ENCODE measurements around the gene MROH2A. TPM values are rescaled to one million over a fixed set of nuclear protein-coding genes. Genes with fewer than 3 reads are reported as not detected.

Gene MROH2A
- polyA plus RNA-seq, 3 donors = not detected

DNA sequence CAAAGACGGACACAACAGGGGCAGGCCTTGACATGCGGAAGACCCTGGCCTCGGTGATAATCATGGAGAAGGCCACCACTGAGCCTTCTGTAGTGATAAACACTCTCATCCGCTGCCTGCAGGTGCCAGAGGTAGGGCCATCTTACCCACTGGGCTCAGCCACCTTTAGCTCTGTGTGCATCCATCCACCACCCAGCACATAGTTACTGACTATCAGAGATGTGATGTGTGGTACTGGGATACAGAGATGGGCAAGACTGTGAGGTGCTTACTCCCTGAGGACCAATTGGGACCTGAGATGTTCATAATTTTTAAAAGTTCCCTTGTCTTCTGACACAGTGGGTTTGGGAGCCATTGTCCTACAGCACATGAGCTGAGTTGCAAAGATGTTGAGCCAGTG, 1.6 kb downstream of the MROH2A start:
- H3K9me3 Mint-ChIP-seq = peaks cover 14 to 41% (median 19%) of the 10 kb centered on the region in 7 donors
- Histone ChIP-seq H3K27ac (ENCODE audit: low read depth in 1 of 2, low read length in 2 of 2) (no peak overlapping the region), H3K4me2 (replicated peaks; ENCODE audit: extremely low read depth, low read length, poor library complexity, severe bottlenecking) (no peak overlapping the region), H3K79me2 (ENCODE audit: insufficient read depth, low read length) (no peaks in the 10 kb centered on the region), H3K4me1 (ENCODE audit: control insufficient read depth in 1 of 2, insufficient read depth in 2 of 2, low read length in 2 of 2) (no peaks in the 10 kb centered on the region), H3K9ac (ENCODE audit: insufficient read depth, low read length, poor library complexity, severe bottlenecking) (no peak overlapping the region), H2AFZ (ENCODE audit: insufficient read depth, low read depth, low read length, poor library complexity, severe bottlenecking) (no peak overlapping the region), H3K27me3 (ENCODE audit: control insufficient read depth in 2 of 2, insufficient read depth in 2 of 2, low read length in 2 of 2) (no peaks in the 10 kb centered on the region), H3K36me3 (replicated peaks in 1 of 2; ENCODE audit: control insufficient read depth in 1 of 2, insufficient read depth in 2 of 2, low read length in 2 of 2) (no peaks in the 10 kb centered on the region), H3K9me3 (replicated peaks in 1 of 2; ENCODE audit: control insufficient read depth in 1 of 2, insufficient read depth in 1 of 2, low read length in 2 of 2) (peaks cover 14 to 22% of the 10 kb centered on the region in 2 donors), H3K4me3 (replicated peaks in 1 of 3; ENCODE audit: low read depth in 2 of 3, low read length in 3 of 3) (no peak overlapping the region), H4K20me1 (ENCODE audit: insufficient read depth, low read length) (no peaks in the 10 kb centered on the region)
- no peak overlapping the region for H3K27ac Mint-ChIP-seq
- no peaks in the 10 kb centered on the region for H3K4me1 Mint-ChIP-seq
- H3K36me3 Mint-ChIP-seq = no peaks in the 10 kb centered on the region
- DNase-seq = no peak
- H3K4me3 Mint-ChIP-seq = no peak overlapping the region
- H3K27me3 Mint-ChIP-seq (ENCODE audit: low read depth in 3 of 3) = peaks cover 0 to 5% (median 4%) of the 10 kb centered on the region in 3 donors
- no peak for TF ChIP-seq CTCF (IDR thresholded peaks at IDR 0.05)
- WGBS (ENCODE audit: insufficient coverage) = 97% methylated on average over 3 of the region's 4 CpGs
- intact Hi-C loops (cut with micrococcal nuclease) = no loop called here

- no CpG with 5 or more reads among the region's 4 CpGs for WGBS (ENCODE audit: insufficient coverage)
- Mint-ChIP-seq H3K4me1 (no peaks in the 10 kb centered on the region), H3K27ac (no peak overlapping the region), H3K4me3 (no peak overlapping the region), H3K36me3 (no peaks in the 10 kb centered on the region), H3K9me3 (peaks cover 12 to 39% (median 18%) of the 10 kb centered on the region in 7 donors), H3K27me3 (ENCODE audit: low read depth in 3 of 3) (peaks cover 0 to 5% (median 2%) of the 10 kb centered on the region in 3 donors)
- Histone ChIP-seq H3K9me3 (replicated peaks in 1 of 2; ENCODE audit: control insufficient read depth in 1 of 2, insufficient read depth in 1 of 2, low read length in 2 of 2) (peaks cover 9 to 20% of the 10 kb centered on the region in 2 donors), H3K27ac (ENCODE audit: low read depth in 1 of 2, low read length in 2 of 2) (no peak overlapping the region), H3K4me3 (replicated peaks in 1 of 3; ENCODE audit: low read depth in 2 of 3, low read length in 3 of 3) (no peak overlapping the region), H3K79me2 (ENCODE audit: insufficient read depth, low read length) (no peaks in the 10 kb centered on the region), H3K9ac (ENCODE audit: insufficient read depth, low read length, poor library complexity, severe bottlenecking) (no peak overlapping the region), H2AFZ (ENCODE audit: insufficient read depth, low read depth, low read length, poor library complexity, severe bottlenecking) (no peak overlapping the region), H3K4me2 (replicated peaks; ENCODE audit: extremely low read depth, low read length, poor library complexity, severe bottlenecking) (no peak overlapping the region), H4K20me1 (ENCODE audit: insufficient read depth, low read length) (no peaks in the 10 kb centered on the region), H3K36me3 (replicated peaks in 1 of 2; ENCODE audit: control insufficient read depth in 1 of 2, insufficient read depth in 2 of 2, low read length in 2 of 2) (no peaks in the 10 kb centered on the region), H3K27me3 (ENCODE audit: control insufficient read depth in 2 of 2, insufficient read depth in 2 of 2, low read length in 2 of 2) (no peaks in the 10 kb centered on the region), H3K4me1 (ENCODE audit: control insufficient read depth in 1 of 2, insufficient read depth in 2 of 2, low read length in 2 of 2) (no peaks in the 10 kb centered on the region)
- no peak for DNase-seq
- intact Hi-C loops (cut with micrococcal nuclease) = no loop called here
- no peak for TF ChIP-seq CTCF (IDR thresholded peaks at IDR 0.05)
Observed at GRCh38 chr2:233780771-233781170, 2.6 kb downstream of the MROH2A start.
